K562 (cell line): Measurements from ENCODE around the gene HERC5. TPM values are rescaled to one million over a fixed set of nuclear protein-coding genes. Genes with fewer than 3 reads are reported as not detected.

Experiments
- ATAC-seq: fragments of 200-7000 bp; cut with Tn5 transposase; 3 replicates; pipeline ENCODE4 v1.9.1; 2020; ENCODE audit warnings: moderate library complexity
- BruUV-seq: library from RNA; stranded (reverse); fragments of 400-500 nt; replicated peaks from 2 replicates; lab custom pipeline; 2021; lab: Mats Ljungman, UMichigan
- CTCF ChIA-PET: fragments of 300-600 bp; formaldehyde crosslinking; extraction: SDS; loops from one replicate; lab custom pipeline; 2021; ENCODE audit warnings: low intra/inter-chr PET ratio; lab: Yijun Ruan, JAX
- POLR2A ChIA-PET: fragments of 300-600, 350-650 bp; sonication (Branson Sonifier 250); formaldehyde crosslinking; extraction: SDS; loops from one replicate; lab custom pipeline; 2021; ENCODE audit warnings: antibody characterized with exemption, inconsistent platforms; lab: Yijun Ruan, JAX
- DNase-seq, 4 experiments: peaks; one replicate each; pipeline versions ENCODE4 v3.0.0 to v3.0.0-alpha.2; 2011 to 2018; ENCODE audit warnings: low spot score in 3 of 4, mixed read lengths in 3 of 4; ENCODE audit errors: extremely low read depth in 1 of 4
- FAIRE-seq: peaks from 2 replicates; lab custom pipeline; 2011; peaks lifted over from hg19 to GRCh38; lab: Jason Lieb, UNC
- H2AFZ ChIP-seq: 2 replicates; pipeline ENCODE4 v1.6.0; 2011; ENCODE audit warnings: low read depth, low read length, control low read depth, inconsistent platforms
- H3K27ac ChIP-seq: fragments of 200-600 bp; 3 replicates; pipeline ENCODE4 v1.8.0; 2011; ENCODE audit warnings: low read depth, mild to moderate bottlenecking, control low read depth, inconsistent platforms, low read length, moderate library complexity, mixed read lengths; ENCODE audit errors: extremely low read depth
- H3K27me3 ChIP-seq, 2 experiments: fragments of 300-600 bp in 1 of 2; 2 replicates in 1 of 2; 3 replicates in 1 of 2; pipeline versions ENCODE4 v1.6.0 to v1.8.0; 2011; ENCODE audit warnings: inconsistent platforms in 2 of 2, low read length in 2 of 2, mild to moderate bottlenecking in 1 of 2, mixed read lengths in 1 of 2, moderate library complexity in 1 of 2; ENCODE audit not compliant: control insufficient read depth in 2 of 2, insufficient read depth in 2 of 2
- H3K36me3 ChIP-seq: fragments of 300-600 bp; 3 replicates; pipeline ENCODE4 v1.8.0; 2011; ENCODE audit warnings: mild to moderate bottlenecking, low read length, inconsistent platforms; ENCODE audit not compliant: control insufficient read depth, insufficient read depth
- H3K4me1 ChIP-seq, 2 experiments: fragments of 200-600 bp in 1 of 2; replicated peaks in 1 of 2; 2 replicates in 1 of 2; 3 replicates in 1 of 2; pipeline versions ENCODE4 v1.5.1 to v1.8.0; 2011; ENCODE audit warnings: inconsistent platforms in 2 of 2, low read length in 2 of 2, mild to moderate bottlenecking in 1 of 2, mixed read lengths in 1 of 2, moderate library complexity in 1 of 2; ENCODE audit not compliant: control insufficient read depth in 2 of 2, insufficient read depth in 2 of 2
- H3K4me2 ChIP-seq: 2 replicates; pipeline ENCODE4 v1.6.1; 2011; ENCODE audit warnings: low read length, control low read depth, inconsistent platforms, mixed read lengths; ENCODE audit not compliant: insufficient read depth
- H3K4me3 ChIP-seq: fragments of 200-600 bp; sonication (generic), shearing (Covaris generic); 2 replicates; pipeline ENCODE4 v1.5.1; 2016; ENCODE audit warnings: control low read depth, inconsistent platforms
- H3K79me2 ChIP-seq: fragments of 200-600 bp; 3 replicates; pipeline ENCODE4 v1.8.0; 2011; ENCODE audit warnings: low read length, inconsistent platforms; ENCODE audit not compliant: control insufficient read depth, insufficient read depth
- H3K9ac ChIP-seq, 2 experiments: 2 replicates each; pipeline versions ENCODE4 v1.6.0 to v1.6.1; 2011; ENCODE audit warnings: low read depth in 2 of 2, low read length in 2 of 2, control low read depth in 1 of 2, inconsistent platforms in 1 of 2, mild to moderate bottlenecking in 1 of 2, mixed read lengths in 1 of 2; ENCODE audit not compliant: insufficient read depth in 1 of 2
- H3K9me1 ChIP-seq: one replicate; pipeline ENCODE4 v1.6.0; 2011; ENCODE audit warnings: inconsistent platforms, mild to moderate bottlenecking, low read length, moderate library complexity; ENCODE audit not compliant: control insufficient read depth, insufficient read depth
- H3K9me3 ChIP-seq: replicated peaks from 2 replicates; pipeline ENCODE4 v1.5.1; 2011; ENCODE audit warnings: low read depth, low read length, inconsistent platforms; ENCODE audit not compliant: control insufficient read depth, insufficient read depth
- H4K20me1 ChIP-seq: replicated peaks from 2 replicates; pipeline ENCODE4 v1.6.1; 2011; ENCODE audit warnings: low read length, inconsistent platforms, mixed read lengths; ENCODE audit not compliant: control insufficient read depth, insufficient read depth
- BCLAF1 ChIP-seq, 2 experiments: fragments of 450-650 bp in 1 of 2; IDR thresholded peaks; 2 replicates each; pipeline ENCODE4 v1.6.1; 2011 to 2017; ENCODE audit warnings: low read depth in 2 of 2, antibody characterized with exemption in 1 of 2, borderline replicate concordance in 1 of 2, low read length in 1 of 2, mild to moderate bottlenecking in 1 of 2, mixed read lengths in 1 of 2; ENCODE audit not compliant: control insufficient read depth in 1 of 2
- CREB3 ChIP-seq: fragments of 450-650 bp; conservative IDR thresholded peaks from 2 replicates; pipeline ENCODE4 v1.6.1; 2016; ENCODE audit warnings: missing genetic modification characterization, low read depth, mild to moderate bottlenecking, missing compliant biosample characterization, moderate library complexity
- HEY1 ChIP-seq: fragments of 250-450 bp; sonication (Bioruptor Pico); IDR thresholded peaks from 2 replicates; pipeline ENCODE4 v1.5.0; 2020; ENCODE audit warnings: mild to moderate bottlenecking, moderate library complexity, borderline replicate concordance
- NR3C1 ChIP-seq: sonication (generic); formaldehyde crosslinking; IDR thresholded peaks from 2 replicates; pipeline ENCODE4 v1.8.1; 2022; ENCODE audit warnings: missing genetic modification reagents
- SMAD2 ChIP-seq: fragments of 150-350 bp; IDR thresholded peaks from 2 replicates; pipeline ENCODE4 v1.6.1; 2014; ENCODE audit warnings: low read depth, mild to moderate bottlenecking, low read length
- TGIF2 ChIP-seq: sonication (generic); formaldehyde crosslinking; IDR thresholded peaks from 2 replicates; pipeline ENCODE4 v1.8.1; 2022; ENCODE audit warnings: mild to moderate bottlenecking, missing genetic modification reagents, moderate library complexity
- in situ Hi-C: fragments of 300-500 bp; cut with MboI; formaldehyde crosslinking; loops from 4 replicates; pipeline ENCODE4 v1.15.0; 2018; ENCODE audit warnings: inconsistent platforms, mixed read lengths
- intact Hi-C: fragments of 100-400 bp; cut with micrococcal nuclease; formaldehyde crosslinking; loops from 2 replicates; pipeline ENCODE4 v1.14.2; 2022
- polyA plus RNA-seq, 8 experiments: library from polyadenylated mRNA; depleted of rRNA in 4 of 8; stranded (reverse) in 5 of 8; unstranded in 3 of 8; fragments of >200 nt; fragmentation: Nextera tagmentation in 2 of 8; fragmentation: Illumina TruSeq in 1 of 8; extraction: Ambion mirVana in 2 of 8; extraction: Trizol in 1 of 8; gene quantifications; 2 replicates each; pipeline versions ENCODE4 v1.2.1 to v1.2.3, GENCODE V29; 2011 to 2014; ENCODE audit warnings: inconsistent platforms in 1 of 8, missing spikeins in 1 of 8
- total RNA-seq, 7 experiments: library from RNA; depleted of rRNA in 6 of 7; stranded (reverse); fragments of >200 nt in 6 of 7; fragmentation: Illumina TruSeq in 2 of 7; extraction: Trizol in 2 of 7; gene quantifications; 2 replicates each; pipeline versions ENCODE4 v1.2.1 to v1.2.3, GENCODE V29; 2011 to 2021; ENCODE audit warnings: low replicate concordance in 1 of 7
- TF ChIP-seq, protein P1 (sequence below): fragments of 250-450 bp; sonication (Bioruptor Pico); IDR thresholded peaks from 2 replicates; pipeline ENCODE4 v1.4.0; 2020; ENCODE audit warnings: mild to moderate bottlenecking, moderate library complexity, borderline replicate concordance

HERC5 gene
- total and polyA plus RNA-seq, 9 of the 15 experiments (the other 6 are each of a cell fraction or from before 2014, with no cell fraction given) = 0.18 TPM; not detected in 8

GRCh38 chr4:88448889-88449288 is 8.0 kb upstream of the HERC5 start:
- Histone ChIP-seq H3K9ac (no peak overlapping the region), H3K9me1 (no peaks in the 10 kb centered on the region), H3K36me3 (no peaks in the 10 kb centered on the region), H2AFZ (no peak overlapping the region), H3K4me2 (no peak overlapping the region), H4K20me1 (no peaks in the 10 kb centered on the region), H3K79me2 (no peaks in the 10 kb centered on the region), H3K4me3 (no peak overlapping the region), H3K27ac (no peak overlapping the region), H3K27me3 (no peaks in the 10 kb centered on the region; a peak in 1 of 5 replicates), H3K4me1 (no peaks in the 10 kb centered on the region), H3K9me3 (no peaks in the 10 kb centered on the region)
- intact Hi-C loops (no loop called here), in situ Hi-C loops (no loop called here)
- no peak for FAIRE-seq
- ATAC-seq = no peak
- CTCF ChIA-PET = no interaction called here
- no peak for DNase-seq
- BruUV-seq = no TSS peak
- POLR2A ChIA-PET = no interaction called here
- TF ChIP-seq, protein P1, sequence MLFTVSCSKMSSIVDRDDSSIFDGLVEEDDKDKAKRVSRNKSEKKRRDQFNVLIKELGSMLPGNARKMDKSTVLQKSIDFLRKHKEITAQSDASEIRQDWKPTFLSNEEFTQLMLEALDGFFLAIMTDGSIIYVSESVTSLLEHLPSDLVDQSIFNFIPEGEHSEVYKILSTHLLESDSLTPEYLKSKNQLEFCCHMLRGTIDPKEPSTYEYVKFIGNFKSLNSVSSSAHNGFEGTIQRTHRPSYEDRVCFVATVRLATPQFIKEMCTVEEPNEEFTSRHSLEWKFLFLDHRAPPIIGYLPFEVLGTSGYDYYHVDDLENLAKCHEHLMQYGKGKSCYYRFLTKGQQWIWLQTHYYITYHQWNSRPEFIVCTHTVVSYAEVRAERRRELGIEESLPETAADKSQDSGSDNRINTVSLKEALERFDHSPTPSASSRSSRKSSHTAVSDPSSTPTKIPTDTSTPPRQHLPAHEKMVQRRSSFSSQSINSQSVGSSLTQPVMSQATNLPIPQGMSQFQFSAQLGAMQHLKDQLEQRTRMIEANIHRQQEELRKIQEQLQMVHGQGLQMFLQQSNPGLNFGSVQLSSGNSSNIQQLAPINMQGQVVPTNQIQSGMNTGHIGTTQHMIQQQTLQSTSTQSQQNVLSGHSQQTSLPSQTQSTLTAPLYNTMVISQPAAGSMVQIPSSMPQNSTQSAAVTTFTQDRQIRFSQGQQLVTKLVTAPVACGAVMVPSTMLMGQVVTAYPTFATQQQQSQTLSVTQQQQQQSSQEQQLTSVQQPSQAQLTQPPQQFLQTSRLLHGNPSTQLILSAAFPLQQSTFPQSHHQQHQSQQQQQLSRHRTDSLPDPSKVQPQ (CRISPR knock-in tag) = no peak
- TF ChIP-seq TGIF2 (CRISPR knock-in tag) = no peak
- TF ChIP-seq HEY1 (CRISPR knock-in tag) = no peak
- no peak for TF ChIP-seq BCLAF1 (IDR thresholded peaks at IDR 0.05; ENCODE audit: borderline replicate concordance in 1 of 2, control insufficient read depth in 1 of 2, low read depth in 2 of 2, low read length in 1 of 2)
- no peak for TF ChIP-seq SMAD2
- TF ChIP-seq NR3C1 (CRISPR knock-in tag) = no peak
- no peak for TF ChIP-seq CREB3
